Neural cell (in vitro differentiated cells): ENCODE data around the gene GZMM.

Experiments
- EP300 ChIP-seq: fragments of 450-650 bp; conservative IDR thresholded peaks from 2 replicates; pipeline ENCODE4 v1.6.1; 2014; ENCODE audit warnings: antibody characterized with exemption, mild to moderate bottlenecking, moderate library complexity; ENCODE audit not compliant: poor library complexity, severe bottlenecking
- EZH2 ChIP-seq: fragments of 200-600, 300-800 bp; shearing (Covaris generic), sonication (generic); IDR thresholded peaks from 2 replicates; pipeline ENCODE4 v1.6.1; 2014; ENCODE audit warnings: antibody characterized with exemption, low read length, borderline replicate concordance, mild to moderate bottlenecking; ENCODE audit not compliant: insufficient read depth, poor library complexity, severe bottlenecking
- MXI1 ChIP-seq: fragments of 450-650 bp; conservative IDR thresholded peaks from 2 replicates; pipeline ENCODE4 v1.6.1; 2014; ENCODE audit warnings: antibody characterized with exemption, mild to moderate bottlenecking; ENCODE audit not compliant: poor library complexity, severe bottlenecking
- POLR2AphosphoS5 ChIP-seq: IDR thresholded peaks from 2 replicates; pipeline ENCODE4 v1.6.1; 2012
- RAD21 ChIP-seq: fragments of 450-650 bp; conservative IDR thresholded peaks from 2 replicates; pipeline ENCODE4 v1.6.1; 2014; ENCODE audit warnings: antibody characterized with exemption, mild to moderate bottlenecking, moderate library complexity
- REST ChIP-seq: IDR thresholded peaks from 2 replicates; pipeline ENCODE4 v1.6.1; 2012; ENCODE audit warnings: borderline replicate concordance
- TAF1 ChIP-seq: IDR thresholded peaks from 2 replicates; pipeline ENCODE4 v1.6.1; 2012; ENCODE audit warnings: low read depth
- TF ChIP-seq, protein P1 (sequence below): fragments of 450-650 bp; IDR thresholded peaks from 2 replicates; pipeline ENCODE4 v1.5.1; 2014; ENCODE audit warnings: antibody characterized with exemption, mild to moderate bottlenecking, moderate library complexity; ENCODE audit not compliant: poor library complexity, severe bottlenecking

GRCh38 chr19:592101-592500 is 48.2 kb downstream of the GZMM start:
- no peak for TF ChIP-seq EP300
- no peak for TF ChIP-seq REST
- TF ChIP-seq EZH2 = no peak
- no peak for TF ChIP-seq POLR2AphosphoS5
- TF ChIP-seq MXI1 = no peak
- TF ChIP-seq, protein P1, sequence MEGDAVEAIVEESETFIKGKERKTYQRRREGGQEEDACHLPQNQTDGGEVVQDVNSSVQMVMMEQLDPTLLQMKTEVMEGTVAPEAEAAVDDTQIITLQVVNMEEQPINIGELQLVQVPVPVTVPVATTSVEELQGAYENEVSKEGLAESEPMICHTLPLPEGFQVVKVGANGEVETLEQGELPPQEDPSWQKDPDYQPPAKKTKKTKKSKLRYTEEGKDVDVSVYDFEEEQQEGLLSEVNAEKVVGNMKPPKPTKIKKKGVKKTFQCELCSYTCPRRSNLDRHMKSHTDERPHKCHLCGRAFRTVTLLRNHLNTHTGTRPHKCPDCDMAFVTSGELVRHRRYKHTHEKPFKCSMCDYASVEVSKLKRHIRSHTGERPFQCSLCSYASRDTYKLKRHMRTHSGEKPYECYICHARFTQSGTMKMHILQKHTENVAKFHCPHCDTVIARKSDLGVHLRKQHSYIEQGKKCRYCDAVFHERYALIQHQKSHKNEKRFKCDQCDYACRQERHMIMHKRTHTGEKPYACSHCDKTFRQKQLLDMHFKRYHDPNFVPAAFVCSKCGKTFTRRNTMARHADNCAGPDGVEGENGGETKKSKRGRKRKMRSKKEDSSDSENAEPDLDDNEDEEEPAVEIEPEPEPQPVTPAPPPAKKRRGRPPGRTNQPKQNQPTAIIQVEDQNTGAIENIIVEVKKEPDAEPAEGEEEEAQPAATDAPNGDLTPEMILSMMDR = no peak
- no peak for TF ChIP-seq TAF1
- TF ChIP-seq RAD21 = no peak
